HepG2 (cell line): Measurements from ENCODE around the gene POLE4. TPM values are rescaled to one million over a fixed set of nuclear protein-coding genes. Genes with fewer than 3 reads are reported as not detected.

Source experiments
- DMAP1 ChIP-seq: IDR thresholded peaks from 2 replicates; pipeline ENCODE4 v1.6.1; 2016
- HIVEP1 ChIP-seq: sonication (generic); formaldehyde crosslinking; IDR thresholded peaks from 2 replicates; pipeline ENCODE4 v1.4.0; 2020; ENCODE audit warnings: mild to moderate bottlenecking, missing genetic modification reagents
- HOXA3 ChIP-seq: sonication (generic); formaldehyde crosslinking; IDR thresholded peaks from 2 replicates; pipeline ENCODE4 v1.5.0; 2020; ENCODE audit warnings: missing genetic modification reagents
- IKZF4 ChIP-seq: sonication (generic); formaldehyde crosslinking; IDR thresholded peaks from 2 replicates; pipeline ENCODE4 v1.5.1; 2020; ENCODE audit warnings: borderline replicate concordance, mild to moderate bottlenecking, low read depth, missing genetic modification reagents; ENCODE audit errors: not compliant biosample characterization
- KAT8 ChIP-seq: IDR thresholded peaks from 2 replicates; pipeline ENCODE4 v1.6.1; 2016; ENCODE audit warnings: missing genetic modification reagents, missing compliant biosample characterization
- KDM1A ChIP-seq: IDR thresholded peaks from 2 replicates; pipeline ENCODE4 v1.6.1; 2016; ENCODE audit warnings: missing compliant biosample characterization
- MEIS1 ChIP-seq: sonication (generic); formaldehyde crosslinking; IDR thresholded peaks from 2 replicates; pipeline ENCODE4 v1.9.0; 2021; ENCODE audit warnings: mild to moderate bottlenecking, missing genetic modification reagents, moderate library complexity, borderline replicate concordance
- MLXIP ChIP-seq: sonication (generic); formaldehyde crosslinking; IDR thresholded peaks from 2 replicates; pipeline ENCODE4 v1.9.0; 2021; ENCODE audit warnings: missing genetic modification reagents, borderline replicate concordance
- PBX2 ChIP-seq: IDR thresholded peaks from 2 replicates; pipeline ENCODE4 v1.6.1; 2016; ENCODE audit warnings: control low read depth
- THAP8 ChIP-seq: sonication (generic); formaldehyde crosslinking; IDR thresholded peaks from 2 replicates; pipeline ENCODE4 v1.5.1; 2020; ENCODE audit warnings: missing genetic modification reagents, mild to moderate bottlenecking, borderline replicate concordance
- THRA ChIP-seq: sonication (generic); formaldehyde crosslinking; IDR thresholded peaks from 2 replicates; pipeline ENCODE4 v1.4.0; 2020; ENCODE audit warnings: missing genetic modification reagents, borderline replicate concordance
- ZBTB4 ChIP-seq: sonication (generic); formaldehyde crosslinking; IDR thresholded peaks from 2 replicates; pipeline ENCODE4 v1.4.0; 2020; ENCODE audit warnings: missing genetic modification reagents, mild to moderate bottlenecking, borderline replicate concordance
- ZMYM3 ChIP-seq: sonication (generic); formaldehyde crosslinking; IDR thresholded peaks from 2 replicates; pipeline ENCODE4 v1.5.1; 2020; ENCODE audit warnings: mild to moderate bottlenecking, missing genetic modification reagents
- ZNF317 ChIP-seq: sonication (generic); formaldehyde crosslinking; IDR thresholded peaks from 2 replicates; pipeline ENCODE4 v1.5.0; 2020; ENCODE audit warnings: mild to moderate bottlenecking, missing genetic modification reagents
- ZNF33A ChIP-seq: sonication (generic); formaldehyde crosslinking; IDR thresholded peaks from 2 replicates; pipeline ENCODE4 v1.5.1; 2020; ENCODE audit warnings: missing genetic modification reagents, mild to moderate bottlenecking, moderate library complexity, borderline replicate concordance
- ZNF414 ChIP-seq: sonication (generic); formaldehyde crosslinking; IDR thresholded peaks from 2 replicates; pipeline ENCODE4 v1.5.0; 2020; ENCODE audit warnings: missing genetic modification reagents
- ZNF558 ChIP-seq: sonication (generic); formaldehyde crosslinking; IDR thresholded peaks from 2 replicates; pipeline ENCODE4 v1.9.0; 2022; ENCODE audit warnings: mild to moderate bottlenecking, missing genetic modification reagents, borderline replicate concordance
- ZNF720 ChIP-seq: sonication (generic); formaldehyde crosslinking; IDR thresholded peaks from 2 replicates; pipeline ENCODE4 v1.4.0; 2020; ENCODE audit warnings: missing genetic modification reagents
- polyA plus RNA-seq, 8 experiments: library from polyadenylated mRNA; depleted of rRNA in 3 of 8; stranded (reverse) in 7 of 8; unstranded in 1 of 8; fragments of >200 nt; fragmentation: Illumina TruSeq in 4 of 8; extraction: Trizol in 4 of 8; gene quantifications; 2 replicates each; pipeline versions ENCODE4 v1.2.1 to v1.2.3, GENCODE V29; 2011 to 2016; ENCODE audit warnings: low read depth in 4 of 8, missing spikeins in 1 of 8, mixed read lengths in 1 of 8; ENCODE audit not compliant: insufficient read depth in 1 of 8
- total RNA-seq, 5 experiments: library from RNA; depleted of rRNA; stranded (reverse); fragments of >200 nt; fragmentation: Illumina TruSeq; extraction: Trizol; gene quantifications; 2 replicates each; pipeline ENCODE4 v1.2.3, GENCODE V29; 2016; ENCODE audit warnings: low read depth in 1 of 5

Gene POLE4
- total and polyA plus RNA-seq, 2 of the 13 experiments (the other 11 are each of a cell fraction or from before 2014, with no cell fraction given): 106 to 116 TPM

GRCh38 chr2:74917702-74918619 is 40.5 kb upstream of the POLE4 start (continued):
- TF ChIP-seq ZBTB4: no peak
- no peak for TF ChIP-seq MEIS1
- peak; percentile 46 for TF ChIP-seq KAT8 (CRISPR knock-in tag)
- TF ChIP-seq ZNF558 (CRISPR knock-in tag): no peak
- no peak for TF ChIP-seq IKZF4 (CRISPR knock-in tag)
- TF ChIP-seq THAP8 (CRISPR knock-in tag): no peak
- peak; percentile 68; the same call in 1 of the 2 replicates for TF ChIP-seq DMAP1 (CRISPR knock-in tag)
- TF ChIP-seq MLXIP (CRISPR knock-in tag): no peak
- no peak for TF ChIP-seq PBX2 (CRISPR knock-in tag)
- TF ChIP-seq ZNF720: no peak
- no peak for TF ChIP-seq ZNF414 (CRISPR knock-in tag)
- TF ChIP-seq ZMYM3 (CRISPR knock-in tag): peak; percentile 80
- peak; percentile 49; the same call in 1 of the 2 replicates for TF ChIP-seq HOXA3 (CRISPR knock-in tag)
- TF ChIP-seq ZNF317 (CRISPR knock-in tag): peak; percentile 97
- no peak for TF ChIP-seq HIVEP1
- no peak for TF ChIP-seq KDM1A
- TF ChIP-seq ZNF33A (CRISPR knock-in tag): no peak
- peak; percentile 43; the same call in 1 of the 2 replicates for TF ChIP-seq THRA (CRISPR knock-in tag)
